K562 treated with DMSO at 1 percent for 24 hours (cell line): ENCODE results near the gene KLHL41. TPM values are rescaled to one million over a fixed set of nuclear protein-coding genes. Genes with fewer than 3 reads are reported as not detected.

Experiments used
- total RNA-seq: library from RNA; unstranded; fragments of 300-600 nt; gene quantifications from 2 replicates; pipeline ENCODE4 v1.2.3, GENCODE V29; 2022; ENCODE audit warnings: low read depth; ENCODE audit not compliant: insufficient read depth

The KLHL41 gene
- 0.17 TPM in 1 of 2 replicates, not detected in the other for total RNA-seq

DNA sequence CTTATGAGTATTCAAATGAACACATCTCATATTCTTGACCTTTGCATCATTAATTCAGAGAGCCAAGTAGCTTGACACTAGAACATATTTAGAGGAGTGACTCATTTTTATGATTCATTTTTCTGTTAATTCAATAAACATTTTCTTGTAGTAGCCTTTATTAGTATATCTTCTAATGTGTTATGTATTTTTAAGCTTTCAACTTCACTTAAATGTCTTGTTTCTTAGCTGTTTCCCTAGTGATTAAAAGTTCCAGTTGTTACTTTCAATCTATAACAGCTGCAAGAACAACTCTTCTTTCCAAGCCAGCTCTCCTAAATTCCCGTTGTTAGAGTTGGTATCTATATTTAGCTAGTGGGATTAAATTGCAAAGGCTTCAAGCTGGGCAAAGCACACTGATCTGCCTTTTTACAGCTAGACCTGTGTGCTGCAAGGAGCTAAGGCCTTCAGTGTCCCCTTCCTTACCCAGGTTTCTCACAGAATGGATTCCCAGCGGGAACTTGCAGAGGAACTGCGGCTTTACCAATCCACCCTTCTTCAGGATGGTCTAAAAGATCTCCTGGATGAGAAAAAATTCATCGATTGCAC is at the start of gene KLHL41:
TSS of gene KLHL41 (plus strand) at position 405 of the 588 bp plus-strand sequence. CDS start at position 482, 77 bp downstream.

DNA sequence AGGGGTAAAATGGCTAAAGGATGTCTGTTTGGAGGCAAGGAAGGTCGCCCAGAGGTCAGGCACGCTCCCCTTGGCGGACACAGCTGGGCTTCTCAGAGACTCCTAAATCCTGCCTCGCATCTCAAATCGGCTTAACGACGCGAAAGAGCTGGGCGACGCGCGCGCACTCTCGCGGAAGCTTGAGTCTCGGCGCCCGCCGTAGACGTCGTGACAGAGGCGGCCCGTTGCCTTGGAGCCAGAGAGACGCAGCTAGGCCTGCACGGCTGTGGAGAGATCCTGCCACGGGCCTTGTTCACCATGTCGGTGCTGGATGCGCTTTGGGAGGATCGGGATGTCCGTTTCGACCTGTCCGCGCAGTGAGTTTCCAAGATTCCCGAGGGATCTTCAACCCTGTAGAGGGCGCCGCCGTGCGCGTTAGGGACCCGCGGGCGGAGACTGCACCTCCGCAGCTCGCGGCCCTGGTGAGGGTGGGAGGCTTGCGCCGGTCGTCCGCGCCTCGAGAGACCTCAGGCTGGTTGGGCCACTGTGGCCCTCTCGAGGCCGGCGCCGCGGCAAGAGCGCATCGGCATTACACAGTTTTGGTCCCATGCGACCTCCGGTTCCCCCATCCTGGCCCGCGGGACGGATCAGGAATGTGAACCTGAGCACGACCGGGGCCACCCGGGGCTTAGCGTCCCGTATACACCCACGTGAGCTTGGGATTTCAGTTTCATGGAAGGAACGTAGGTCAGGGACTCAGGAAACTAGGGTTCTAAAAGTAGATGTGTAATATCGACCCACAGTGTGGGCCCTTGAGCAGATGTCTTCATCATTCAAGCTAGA is 30.0 kb upstream of the KLHL41 start, which contains the start of gene BBS5:
TSS of gene BBS5 (plus strand) at position 238 of the 822 bp plus-strand sequence. CDS start at position 298, 60 bp downstream.

GRCh38 chr2:169573160-169573973 is 63.9 kb downstream of the KLHL41 start, which contains the start of gene FASTKD1:
Gene FASTKD1, minus strand, starts transcription at chr2:169573865. Its CDS starts 1,836 bp downstream, at chr2:169572029.

Other genes with a start within 250 kb of the KLHL41 start
- gene LRP2, start 147.2 kb upstream of the KLHL41 start, total RNA-seq: 0.16 and 0.30 TPM in 2 replicates
- gene BBS5, start 30.2 kb upstream of the KLHL41 start, total RNA-seq: 4.5 TPM in 2 replicates
- gene FASTKD1, start 64.2 kb downstream of the KLHL41 start, total RNA-seq: 34.4 and 34.6 TPM in 2 replicates
- 38.6 and 47.3 TPM in 2 replicates for gene PPIG, start 74.6 kb downstream of the KLHL41 start, total RNA-seq
- 2.7 and 3.2 TPM in 2 replicates for gene CFAP210, start 184.7 kb downstream of the KLHL41 start, total RNA-seq
- gene PHOSPHO2, start 184.8 kb downstream of the KLHL41 start, total RNA-seq: 9.7 and 12.6 TPM in 2 replicates
- gene KLHL23, start 224.1 kb downstream of the KLHL41 start, total RNA-seq: 12.1 and 12.5 TPM in 2 replicates